ENCODE results near the gene NTF3. TPM values are rescaled to one million over a fixed set of nuclear protein-coding genes. Genes with fewer than 3 reads are reported as not detected.

The NTF3 gene
- polyA plus RNA-seq, 1 of the 3 experiments (the other 2 are of a cell fraction): not detected

DNA sequence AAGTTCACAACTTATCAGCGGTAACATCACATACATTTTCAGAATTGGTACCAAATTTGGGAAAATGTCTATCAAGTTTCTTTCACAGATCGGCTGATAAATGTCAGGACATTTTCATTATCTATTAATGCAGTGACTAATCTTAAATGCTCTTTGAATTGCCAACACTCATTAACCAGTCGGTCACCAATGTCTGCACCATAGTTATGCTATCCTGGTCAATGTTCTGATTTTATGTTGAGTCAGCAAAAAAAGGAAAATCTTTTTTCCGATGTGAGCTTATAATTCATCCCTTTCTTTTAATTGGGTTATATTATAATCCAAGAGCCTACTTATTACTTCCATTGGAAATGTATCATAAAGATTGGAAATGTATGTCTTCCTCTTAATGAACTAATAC lies 77.2 kb downstream of the NTF3 start:
- ChIA-PET CTCF (interaction anchor here (0.6 kb wide), 1 partner anchor 535 kb away, joined by 3 read pairs; no protein-coding TSS in a partner anchor), POLR2A (no interaction called here)

GRCh38 chr12:5509557-5509956 lies 77.6 kb downstream of the NTF3 start:
- Histone ChIP-seq H4K20me1 (ENCODE audit: insufficient read depth) (no peaks in the 10 kb centered on the region), H3K4me1 (ENCODE audit: control insufficient read depth in 1 of 2, insufficient read depth in 2 of 2, low read depth in 1 of 2, low read length in 1 of 2) (no peaks in the 10 kb centered on the region), H3K9me2 (no peaks in the 10 kb centered on the region), H3K27ac (ENCODE audit: low read depth in 2 of 2, low read length in 1 of 2) (no peak overlapping the region), H3K4me3 (ENCODE audit: low read depth in 2 of 2, low read length in 1 of 2) (no peak overlapping the region), H3F3A (replicated peaks; ENCODE audit: insufficient read depth) (no peaks in the 10 kb centered on the region), H3K9ac (no peak overlapping the region), H3K4me2 (no peak overlapping the region), H3K79me2 (ENCODE audit: insufficient read depth) (no peaks in the 10 kb centered on the region), H3K9me3 (no peaks in the 10 kb centered on the region), H3K36me3 (replicated peaks in 1 of 2; ENCODE audit: control insufficient read depth in 1 of 2, insufficient read depth in 2 of 2, low read length in 1 of 2) (no peaks in the 10 kb centered on the region), H3K27me3 (ENCODE audit: insufficient read depth) (peaks cover 63% of the 10 kb centered on the region; the same call in 1 of the 2 replicates), H2AFZ (ENCODE audit: low read depth) (no peak overlapping the region)
- 0% methylated on average over 7 of the region's 7 CpGs for WGBS (ENCODE audit: low lambda C conversion rate)
- ChIA-PET POLR2A (no interaction called here), CTCF (interaction anchor here (0.6 to 1.5 kb wide), 2 partner anchors 15 to 535 kb away, joined by 3 to 5 read pairs; no protein-coding TSS in a partner anchor)
- DNase-seq: no peak
- TF ChIP-seq REST (IDR thresholded peaks at IDR 0.05; ENCODE audit: low read depth, low read length) (no peak), GABPA (IDR thresholded peaks at IDR 0.05; ENCODE audit: low read depth) (no peak), NRF1 (IDR thresholded peaks at IDR 0.05; ENCODE audit: low read depth, low read length) (no peak), ELF1 (IDR thresholded peaks at IDR 0.05) (no peak), FOSL2 (IDR thresholded peaks at IDR 0.05; ENCODE audit: borderline replicate concordance, low read depth) (no peak), GATA2 (CRISPR knock-in tag; IDR thresholded peaks at IDR 0.05) (no peak), SIN3A (IDR thresholded peaks at IDR 0.05; ENCODE audit: borderline replicate concordance, low read depth, low read length) (no peak), RXRA (IDR thresholded peaks at IDR 0.05; ENCODE audit: borderline replicate concordance, low read depth) (no peak), YY1 (IDR thresholded peaks at IDR 0.05; ENCODE audit: low read depth) (no peak), RAD21 (IDR thresholded peaks at IDR 0.05; ENCODE audit: low read length) (no peak), POLR2AphosphoS5 (IDR thresholded peaks at IDR 0.05; ENCODE audit: low read depth, low read length) (no peak), RFX5 (IDR thresholded peaks at IDR 0.05; ENCODE audit: low read length) (no peak), USF2 (IDR thresholded peaks at IDR 0.05; ENCODE audit: borderline replicate concordance, low read depth, low read length) (no peak)
- TF ChIP-seq, protein P1, sequence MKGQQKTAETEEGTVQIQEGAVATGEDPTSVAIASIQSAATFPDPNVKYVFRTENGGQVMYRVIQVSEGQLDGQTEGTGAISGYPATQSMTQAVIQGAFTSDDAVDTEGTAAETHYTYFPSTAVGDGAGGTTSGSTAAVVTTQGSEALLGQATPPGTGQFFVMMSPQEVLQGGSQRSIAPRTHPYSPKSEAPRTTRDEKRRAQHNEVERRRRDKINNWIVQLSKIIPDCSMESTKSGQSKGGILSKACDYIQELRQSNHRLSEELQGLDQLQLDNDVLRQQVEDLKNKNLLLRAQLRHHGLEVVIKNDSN (IDR thresholded peaks at IDR 0.05; ENCODE audit: borderline replicate concordance, low read depth): no peak

More for the DNA sequence above, 77.2 kb downstream of the NTF3 start:
- no peaks in the 10 kb centered on the region for H3K9me3 ChIP-seq
- DNase-seq: no peak
- WGBS (ENCODE audit: low lambda C conversion rate): 7% methylated on average over 4 of the region's 4 CpGs
- no peaks in the 10 kb centered on the region for H3K9me2 ChIP-seq
- H3K9ac ChIP-seq: no peak overlapping the region
- H3K4me2 ChIP-seq: no peak overlapping the region
- H2AFZ ChIP-seq (ENCODE audit: low read depth): no peak overlapping the region
- no peaks in the 10 kb centered on the region for H3F3A ChIP-seq (replicated peaks; ENCODE audit: insufficient read depth)
- H3K4me3 ChIP-seq (ENCODE audit: low read depth in 2 of 2, low read length in 1 of 2): no peak overlapping the region
- peaks cover 58% of the 10 kb centered on the region; the same call in 1 of the 2 replicates for H3K27me3 ChIP-seq (ENCODE audit: insufficient read depth)
- H3K27ac ChIP-seq (ENCODE audit: low read depth in 2 of 2, low read length in 1 of 2): no peak overlapping the region
- H3K4me1 ChIP-seq (ENCODE audit: control insufficient read depth in 1 of 2, insufficient read depth in 2 of 2, low read depth in 1 of 2, low read length in 1 of 2): no peaks in the 10 kb centered on the region
- TF ChIP-seq, protein P2, sequence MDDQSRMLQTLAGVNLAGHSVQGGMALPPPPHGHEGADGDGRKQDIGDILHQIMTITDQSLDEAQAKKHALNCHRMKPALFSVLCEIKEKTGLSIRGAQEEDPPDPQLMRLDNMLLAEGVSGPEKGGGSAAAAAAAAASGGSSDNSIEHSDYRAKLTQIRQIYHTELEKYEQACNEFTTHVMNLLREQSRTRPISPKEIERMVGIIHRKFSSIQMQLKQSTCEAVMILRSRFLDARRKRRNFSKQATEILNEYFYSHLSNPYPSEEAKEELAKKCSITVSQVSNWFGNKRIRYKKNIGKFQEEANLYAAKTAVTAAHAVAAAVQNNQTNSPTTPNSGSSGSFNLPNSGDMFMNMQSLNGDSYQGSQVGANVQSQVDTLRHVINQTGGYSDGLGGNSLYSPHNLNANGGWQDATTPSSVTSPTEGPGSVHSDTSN (IDR thresholded peaks at IDR 0.05): no peak
- TF ChIP-seq GATA2 (CRISPR knock-in tag; IDR thresholded peaks at IDR 0.05): no peak
- TF ChIP-seq POLR2AphosphoS5 (IDR thresholded peaks at IDR 0.05; ENCODE audit: low read depth, low read length): no peak
- TF ChIP-seq, protein P3, sequence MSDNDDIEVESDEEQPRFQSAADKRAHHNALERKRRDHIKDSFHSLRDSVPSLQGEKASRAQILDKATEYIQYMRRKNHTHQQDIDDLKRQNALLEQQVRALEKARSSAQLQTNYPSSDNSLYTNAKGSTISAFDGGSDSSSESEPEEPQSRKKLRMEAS (IDR thresholded peaks at IDR 0.05; ENCODE audit: low read depth): no peak
- TF ChIP-seq TCF12 (IDR thresholded peaks at IDR 0.05): no peak
- no peaks in the 10 kb centered on the region for H3K36me3 ChIP-seq (replicated peaks in 1 of 2; ENCODE audit: control insufficient read depth in 1 of 2, insufficient read depth in 2 of 2, low read length in 1 of 2)
- no peaks in the 10 kb centered on the region for H3K79me2 ChIP-seq (ENCODE audit: insufficient read depth)
- no peaks in the 10 kb centered on the region for H4K20me1 ChIP-seq (ENCODE audit: insufficient read depth)
